ENCODE data around the gene MLPH.

Gene MLPH

GRCh38 chr2:237478979-237479378, 8.1 kb upstream of the MLPH start:
- DNase-seq (ENCODE audit: low read depth in 2 of 2) = no peak

- DNase-seq (ENCODE audit: low read depth in 2 of 2) = no peak
Observed at GRCh38 chr2:237479747-237480146, 7.3 kb upstream of the MLPH start.

GRCh38 chr2:237480556-237480955, 6.5 kb upstream of the MLPH start:
- no peak for DNase-seq (ENCODE audit: low read depth in 2 of 2)

- no peak for DNase-seq (ENCODE audit: low read depth in 2 of 2)
Observed at GRCh38 chr2:237480988-237481525, 6.0 kb upstream of the MLPH start.

GRCh38 chr2:237482485-237482884, 4.6 kb upstream of the MLPH start:
- no peak for DNase-seq (ENCODE audit: low read depth in 2 of 2)

- no peak for DNase-seq (ENCODE audit: low read depth in 2 of 2)
Observed at GRCh38 chr2:237483018-237483731, 3.9 kb upstream of the MLPH start.

- DNase-seq (ENCODE audit: low read depth in 2 of 2) = no peak
Observed at GRCh38 chr2:237485304-237485703, 1.7 kb upstream of the MLPH start.

- DNase-seq (ENCODE audit: low read depth in 2 of 2) = no peak
Observed at GRCh38 chr2:237485844-237486243, 1.2 kb upstream of the MLPH start.

- no peak for DNase-seq (ENCODE audit: low read depth in 2 of 2)
Observed at GRCh38 chr2:237486334-237486818, 675 bp upstream of the MLPH start.

- DNase-seq (ENCODE audit: low read depth in 2 of 2) = no peak
Observed at GRCh38 chr2:237487496-237487895, 445 bp downstream of the MLPH start.

GRCh38 chr2:237488295-237488694, 1.2 kb downstream of the MLPH start:
- no peak for DNase-seq (ENCODE audit: low read depth in 2 of 2)

- DNase-seq (ENCODE audit: low read depth in 2 of 2) = no peak
Observed at GRCh38 chr2:237488901-237489860, 2.1 kb downstream of the MLPH start.

- no peak for DNase-seq (ENCODE audit: low read depth in 2 of 2)
Observed at GRCh38 chr2:237490009-237490711, 3.1 kb downstream of the MLPH start.

- no peak for DNase-seq (ENCODE audit: low read depth in 2 of 2)
Observed at GRCh38 chr2:237490795-237491194, 3.7 kb downstream of the MLPH start.

- no peak for DNase-seq (ENCODE audit: low read depth in 2 of 2)
Observed at GRCh38 chr2:237491515-237492118, 4.6 kb downstream of the MLPH start.

GRCh38 chr2:237492137-237492890, 5.3 kb downstream of the MLPH start:
- no peak for DNase-seq (ENCODE audit: low read depth in 2 of 2)

- DNase-seq (ENCODE audit: low read depth in 2 of 2) = no peak
Observed at GRCh38 chr2:237494066-237494465, 7.0 kb downstream of the MLPH start.

GRCh38 chr2:237495521-237496117, 8.6 kb downstream of the MLPH start:
- no peak for DNase-seq (ENCODE audit: low read depth in 2 of 2)

- DNase-seq (ENCODE audit: low read depth in 2 of 2) = no peak
Observed at GRCh38 chr2:237496428-237496827, 9.4 kb downstream of the MLPH start.
